NB4 (cell line): Measurements from ENCODE around the gene POC1A.

ENCODE experiments used
- CTCF ChIP-seq: IDR thresholded peaks from one replicate; pipeline ENCODE4 v1.5.1; 2012; ENCODE audit warnings: low read depth, low read length
- POLR2A ChIP-seq: IDR thresholded peaks from 2 replicates; pipeline ENCODE4 v1.6.1; 2011; ENCODE audit warnings: mild to moderate bottlenecking; ENCODE audit not compliant: insufficient read length; ENCODE audit errors: extremely low read depth

GRCh38 chr3:52184690-52185089 lies 30.5 kb upstream of the POC1A start:
- TF ChIP-seq CTCF, result no peak
- no peak for TF ChIP-seq POLR2A
